GM19351 (cell line): ENCODE data around the gene RAB11FIP5.

Source experiments
- ATAC-seq: cut with Tn5 transposase; IDR thresholded peaks from one replicate; pipeline ENCODE4 v1.9.1; 2021; ENCODE audit warnings: mild to moderate bottlenecking, moderate library complexity; ENCODE audit not compliant: unreplicated experiment

Gene RAB11FIP5

GRCh38 chr2:73034661-73035375 is 77.9 kb downstream of the RAB11FIP5 start:
- no peak for ATAC-seq

DNA sequence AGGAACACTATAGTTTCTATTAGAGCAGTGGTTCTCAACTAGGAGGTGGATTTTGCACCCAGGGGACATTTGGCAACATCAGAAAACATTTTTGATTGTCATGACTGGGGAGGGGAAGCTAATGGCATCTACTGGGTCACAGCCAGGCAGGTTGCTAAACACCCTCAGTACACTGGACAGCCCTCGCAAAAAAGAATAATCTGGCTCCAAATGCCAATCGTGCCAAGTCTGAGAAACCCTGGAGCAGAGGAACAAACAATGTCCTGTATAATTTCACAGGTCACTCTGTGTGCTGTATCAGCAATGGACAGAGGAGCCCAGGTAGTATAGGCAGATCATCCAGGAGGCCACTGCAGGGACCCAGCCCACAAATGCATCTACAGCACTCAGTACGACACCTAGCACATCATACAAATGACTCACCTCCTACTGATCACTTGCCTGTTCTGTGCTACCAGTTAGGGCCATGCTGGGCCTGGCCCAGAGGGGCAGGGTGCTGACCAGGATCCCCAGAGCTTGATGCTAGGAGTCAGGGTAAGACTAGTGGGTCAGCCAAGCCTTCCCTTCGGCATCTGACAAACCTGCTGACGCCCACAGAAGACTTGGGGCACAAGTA is 78.9 kb downstream of the RAB11FIP5 start:
- no peak for ATAC-seq

- no peak for ATAC-seq
Measured at GRCh38 chr2:73033142-73033765, 79.5 kb downstream of the RAB11FIP5 start.

DNA sequence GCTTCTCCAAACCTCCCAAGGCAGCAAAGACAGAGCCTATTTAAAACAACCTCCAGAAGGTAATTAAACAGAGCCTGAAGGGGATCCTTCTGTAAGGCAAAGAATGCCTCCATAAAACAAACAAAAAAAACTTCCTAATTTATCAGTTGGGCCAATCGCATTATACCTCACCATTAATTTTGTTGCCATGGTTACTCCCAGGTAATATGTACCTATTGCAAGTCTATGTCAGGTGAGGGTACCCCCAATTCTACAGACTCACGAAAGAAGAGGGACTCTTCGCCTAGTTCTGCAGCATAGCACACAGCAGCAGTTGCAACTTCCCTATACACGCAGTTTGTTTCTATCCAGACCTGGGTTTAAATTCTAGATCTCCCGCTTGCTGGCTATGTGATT is 80.0 kb downstream of the RAB11FIP5 start:
- no peak for ATAC-seq

DNA sequence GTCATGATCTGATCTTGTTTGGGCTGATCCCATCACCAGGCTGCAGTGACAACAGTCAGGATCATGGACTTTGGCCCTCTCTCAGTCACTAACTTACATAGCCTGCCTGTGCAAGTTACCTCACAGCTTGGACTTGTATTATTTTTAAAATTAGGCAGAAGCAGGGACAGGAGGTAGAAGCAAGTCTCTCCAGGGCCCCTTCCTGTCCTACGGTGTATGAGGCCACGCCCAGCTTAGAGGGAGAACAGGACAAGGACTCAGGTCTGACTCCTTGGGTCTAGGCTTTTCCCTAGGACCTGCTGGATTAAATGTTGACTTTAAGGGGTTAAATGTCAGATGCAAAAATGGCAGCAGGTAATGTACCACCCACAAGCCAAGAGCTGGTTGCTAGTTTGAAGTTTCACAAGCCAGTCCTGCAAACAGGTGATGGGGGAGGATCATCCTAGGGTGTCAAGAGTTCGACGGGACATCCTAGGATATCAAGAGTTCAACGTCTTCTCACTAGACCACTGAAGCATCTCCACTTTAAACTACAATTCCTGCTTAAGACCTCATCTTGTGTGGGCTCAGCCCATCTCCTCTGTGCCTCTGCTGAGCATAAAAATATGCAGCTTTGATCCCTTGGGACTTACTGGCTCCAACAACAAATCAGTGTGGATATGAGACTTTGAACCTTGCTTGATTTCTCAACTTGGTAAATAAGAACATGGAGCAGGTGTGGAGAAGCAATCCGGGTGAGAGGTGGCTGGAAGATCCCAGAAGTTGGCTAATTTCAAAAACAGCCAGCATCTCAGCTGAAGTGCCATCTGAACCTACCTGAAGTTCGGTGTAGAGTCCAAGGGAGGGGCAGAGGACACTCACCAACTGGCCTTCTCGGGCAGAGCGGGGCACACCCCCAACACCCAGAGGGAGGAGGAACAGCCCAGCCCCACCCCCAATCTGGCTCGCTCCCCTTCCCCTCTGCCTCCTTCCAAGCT is 80.7 kb downstream of the RAB11FIP5 start:
- ATAC-seq = no peak

GRCh38 chr2:73031095-73031678 is 81.6 kb downstream of the RAB11FIP5 start:
- ATAC-seq = no peak

DNA sequence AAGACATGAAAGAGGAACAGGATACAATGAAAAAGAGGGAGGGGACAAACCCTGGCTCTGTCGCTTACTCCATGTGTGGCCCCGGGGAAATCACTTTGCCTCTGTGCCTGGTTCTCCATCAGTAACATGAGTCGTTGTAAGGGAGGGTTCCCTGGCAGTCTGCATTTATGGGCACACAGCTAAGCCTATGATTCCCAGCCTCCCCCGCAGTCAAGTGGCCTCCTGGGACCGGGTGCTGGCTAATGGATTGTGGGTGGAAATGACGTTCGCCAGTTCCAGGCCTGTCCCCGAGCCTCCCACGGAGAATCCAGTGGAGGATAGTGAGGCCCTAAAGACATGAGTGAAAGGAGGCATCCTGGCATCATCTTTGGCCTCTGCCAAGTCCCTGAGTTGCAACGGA is 83.9 kb downstream of the RAB11FIP5 start:
- ATAC-seq = no peak

- no peak for ATAC-seq
Measured at GRCh38 chr2:73027340-73027739, 85.4 kb downstream of the RAB11FIP5 start.

- no peak for ATAC-seq
Measured at GRCh38 chr2:73023497-73023896, 89.3 kb downstream of the RAB11FIP5 start.
